ENCODE data around the gene EBLN2.

The EBLN2 gene

GRCh38 chr3:73098026-73098425 is 36.6 kb downstream of the EBLN2 start:
- no peak for TF ChIP-seq CTCF (conservative IDR thresholded peaks at IDR 0.05; ENCODE audit: control insufficient read depth, insufficient read depth, low read depth, low read length)
- no peak for DNase-seq (ENCODE audit: low read depth)
- H3K4me3 ChIP-seq (ENCODE audit: control insufficient read depth, low read depth, low read length): no peak overlapping the region

GRCh38 chr3:73098873-73099272 is 37.4 kb downstream of the EBLN2 start:
- H3K4me3 ChIP-seq (ENCODE audit: control insufficient read depth, low read depth, low read length): no peak overlapping the region
- no peak for TF ChIP-seq CTCF (conservative IDR thresholded peaks at IDR 0.05; ENCODE audit: control insufficient read depth, insufficient read depth, low read depth, low read length)
- no peak for DNase-seq (ENCODE audit: low read depth)

GRCh38 chr3:73100741-73101559 is 39.5 kb downstream of the EBLN2 start:
- no peak overlapping the region for H3K4me3 ChIP-seq (ENCODE audit: control insufficient read depth, low read depth, low read length)
- DNase-seq (ENCODE audit: low read depth): peak; percentile 76
- peak; percentile 95 for TF ChIP-seq CTCF (conservative IDR thresholded peaks at IDR 0.05; ENCODE audit: control insufficient read depth, insufficient read depth, low read depth, low read length)

- no peak for DNase-seq (ENCODE audit: low read depth)
- no peak overlapping the region for H3K4me3 ChIP-seq (ENCODE audit: control insufficient read depth, low read depth, low read length)
These were observed 40.4 kb downstream of the EBLN2 start for GRCh38 chr3:73101881-73102280.

GRCh38 chr3:73107215-73107614 is 45.8 kb downstream of the EBLN2 start:
- no peak overlapping the region for H3K4me3 ChIP-seq (ENCODE audit: control insufficient read depth, low read depth, low read length)
- no peak for DNase-seq (ENCODE audit: low read depth)
- no peak for TF ChIP-seq CTCF (conservative IDR thresholded peaks at IDR 0.05; ENCODE audit: control insufficient read depth, insufficient read depth, low read depth, low read length)

More at GRCh38 chr3:73101881-73102280, 40.4 kb downstream of the EBLN2 start:
- no peak for TF ChIP-seq CTCF (conservative IDR thresholded peaks at IDR 0.05; ENCODE audit: control insufficient read depth, insufficient read depth, low read depth, low read length)

- DNase-seq (ENCODE audit: low read depth): no peak
- TF ChIP-seq CTCF (conservative IDR thresholded peaks at IDR 0.05; ENCODE audit: control insufficient read depth, insufficient read depth, low read depth, low read length): no peak
- H3K4me3 ChIP-seq (ENCODE audit: control insufficient read depth, low read depth, low read length): no peak overlapping the region
These were observed 46.3 kb downstream of the EBLN2 start for GRCh38 chr3:73107676-73108187.
